Fibroblast of pulmonary artery (primary cell): ENCODE measurements around the gene PUS7.
"Not testable (repeated sequence)": the region's sequence is repeated elsewhere in the genome, so short reads cannot be mapped to it uniquely, and the experiment has no call there.

ENCODE experiments used
- DNase-seq: peaks from one replicate; pipeline ENCODE4 v3.0.0-alpha.2; 2010; ENCODE audit warnings: low read depth
- H3K4me3 ChIP-seq: replicated peaks from 2 replicates; pipeline ENCODE4 v1.5.1; 2011; ENCODE audit warnings: low read depth, mild to moderate bottlenecking, control low read depth, low read length, moderate library complexity
- CTCF ChIP-seq: IDR thresholded peaks from 2 replicates; pipeline ENCODE4 v1.5.1; 2011; ENCODE audit warnings: mild to moderate bottlenecking, control low read depth, low read length, inconsistent platforms; ENCODE audit errors: missing control alignments

Gene PUS7

DNA sequence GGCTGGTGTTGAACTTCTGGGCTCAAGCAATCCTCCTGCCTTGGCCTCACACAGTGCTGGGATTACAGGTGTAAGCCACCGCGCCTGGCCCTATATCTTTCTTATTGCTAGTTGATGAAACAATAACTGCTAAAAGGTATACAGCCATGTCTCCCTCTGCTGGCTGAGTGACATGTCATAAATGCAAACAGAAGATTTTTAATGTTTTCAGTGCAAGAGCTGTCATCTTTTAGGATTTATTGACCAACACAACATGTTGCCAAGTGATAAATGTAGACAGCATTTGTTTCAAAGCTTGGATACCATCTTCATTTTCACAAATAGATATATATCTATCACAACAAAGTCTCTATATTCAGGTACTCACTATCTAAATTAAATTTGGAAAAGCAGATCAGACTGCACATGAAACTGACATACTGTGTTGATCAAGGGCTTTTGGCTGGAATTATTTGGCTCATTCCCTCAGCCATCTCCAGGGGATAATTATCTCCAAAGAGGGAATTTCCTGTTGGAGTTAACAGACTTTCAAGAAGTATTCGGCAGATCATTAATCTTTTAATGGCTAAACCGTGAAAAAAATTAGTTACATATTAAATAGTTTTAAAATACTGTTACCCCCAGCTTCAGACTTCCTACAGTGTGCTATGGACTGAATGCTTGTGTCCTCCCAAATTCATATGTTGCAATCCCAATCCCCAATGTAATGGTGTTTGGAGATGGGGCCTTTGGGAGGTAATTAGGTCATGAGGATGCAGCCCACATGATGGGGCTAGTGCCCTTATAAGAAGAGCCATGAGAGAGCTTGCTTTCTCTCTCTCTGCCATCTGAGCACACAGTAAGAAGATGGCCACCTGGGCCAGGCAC, 92.1 kb downstream of the PUS7 start:
- no peak overlapping the region for H3K4me3 ChIP-seq
- peak; percentile 69 for DNase-seq
- TF ChIP-seq CTCF = peak; percentile 62

GRCh38 chr7:105426606-105427146, 95.4 kb downstream of the PUS7 start:
- TF ChIP-seq CTCF = no peak

GRCh38 chr7:105423987-105424386, 98.1 kb downstream of the PUS7 start:
- no peak for TF ChIP-seq CTCF
- H3K4me3 ChIP-seq = no peak overlapping the region
- DNase-seq = no peak

More at GRCh38 chr7:105426606-105427146, 95.4 kb downstream of the PUS7 start:
- no peak for DNase-seq
- H3K4me3 ChIP-seq = no peak overlapping the region

- no peak overlapping the region for H3K4me3 ChIP-seq
- TF ChIP-seq CTCF = no peak
- DNase-seq = no peak
These were observed 108.1 kb downstream of the PUS7 start for GRCh38 chr7:105413887-105414437.

DNA sequence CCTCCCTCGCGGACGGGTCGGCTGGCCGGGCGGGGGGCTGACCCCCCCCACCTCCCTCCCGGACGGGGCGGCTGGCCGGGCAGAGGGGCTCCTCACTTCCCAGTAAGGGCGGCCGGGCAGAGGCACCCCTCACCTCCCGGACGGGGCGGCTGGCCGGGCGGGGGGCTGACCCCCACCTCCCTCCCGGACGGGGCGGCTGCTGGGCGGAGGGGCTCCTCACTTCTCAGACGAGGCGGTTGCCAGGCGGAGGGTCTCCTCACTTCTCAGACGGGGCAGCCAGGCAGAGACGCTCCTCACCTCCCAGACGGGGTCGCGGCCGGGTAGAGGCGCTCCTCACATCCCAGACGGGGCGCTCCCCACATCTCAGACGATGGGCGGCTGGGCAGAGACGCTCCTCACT, 111.3 kb downstream of the PUS7 start:
- DNase-seq, H3K4me3 ChIP-seq: not testable (repeated sequence)

GRCh38 chr7:105409775-105410174, 112.3 kb downstream of the PUS7 start:
- not testable (repeated sequence) for DNase-seq, H3K4me3 ChIP-seq

GRCh38 chr7:105408791-105409410, 113.2 kb downstream of the PUS7 start:
- no peak overlapping the region for H3K4me3 ChIP-seq
- no peak for DNase-seq
- TF ChIP-seq CTCF = no peak
